GM12872 (cell line): ENCODE measurements around the gene GAK.

Experiments
- TF ChIP-seq, protein P1 (sequence below): IDR thresholded peaks from 3 replicates; pipeline ENCODE4 v1.5.1; 2011; ENCODE audit warnings: low read depth, mild to moderate bottlenecking, low read length, moderate library complexity; ENCODE audit not compliant: insufficient read depth

The GAK gene

DNA sequence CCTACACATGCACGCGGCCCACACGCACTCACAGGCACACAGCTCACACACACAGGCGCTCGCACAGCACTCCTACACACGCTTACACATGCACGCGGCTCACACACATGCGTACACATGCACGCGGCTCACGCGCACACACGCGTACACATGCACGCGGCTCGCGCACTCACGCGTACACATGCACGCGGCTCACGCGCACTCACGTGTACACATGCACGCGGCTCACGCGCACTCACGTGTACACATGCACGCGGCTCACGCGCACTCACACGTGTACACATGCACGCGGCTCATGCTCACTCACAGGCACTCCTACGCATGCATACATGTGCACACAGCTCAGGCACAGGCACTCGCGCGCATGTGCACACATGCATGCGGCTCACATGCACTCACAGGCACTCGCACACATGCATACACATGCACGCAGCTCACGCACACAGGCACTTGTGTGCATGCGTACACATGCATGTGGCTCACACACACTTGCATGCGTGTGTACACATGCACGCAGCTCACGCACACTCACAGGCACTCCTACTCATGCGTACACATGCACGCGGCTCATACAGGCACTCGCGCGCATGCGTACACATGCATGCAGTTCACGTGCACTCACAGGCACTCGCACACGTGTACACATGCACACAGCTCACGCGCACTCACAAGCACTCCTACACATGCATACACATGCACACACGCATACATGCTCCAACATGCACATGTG is 44.9 kb downstream of the GAK start:
- TF ChIP-seq, protein P1, sequence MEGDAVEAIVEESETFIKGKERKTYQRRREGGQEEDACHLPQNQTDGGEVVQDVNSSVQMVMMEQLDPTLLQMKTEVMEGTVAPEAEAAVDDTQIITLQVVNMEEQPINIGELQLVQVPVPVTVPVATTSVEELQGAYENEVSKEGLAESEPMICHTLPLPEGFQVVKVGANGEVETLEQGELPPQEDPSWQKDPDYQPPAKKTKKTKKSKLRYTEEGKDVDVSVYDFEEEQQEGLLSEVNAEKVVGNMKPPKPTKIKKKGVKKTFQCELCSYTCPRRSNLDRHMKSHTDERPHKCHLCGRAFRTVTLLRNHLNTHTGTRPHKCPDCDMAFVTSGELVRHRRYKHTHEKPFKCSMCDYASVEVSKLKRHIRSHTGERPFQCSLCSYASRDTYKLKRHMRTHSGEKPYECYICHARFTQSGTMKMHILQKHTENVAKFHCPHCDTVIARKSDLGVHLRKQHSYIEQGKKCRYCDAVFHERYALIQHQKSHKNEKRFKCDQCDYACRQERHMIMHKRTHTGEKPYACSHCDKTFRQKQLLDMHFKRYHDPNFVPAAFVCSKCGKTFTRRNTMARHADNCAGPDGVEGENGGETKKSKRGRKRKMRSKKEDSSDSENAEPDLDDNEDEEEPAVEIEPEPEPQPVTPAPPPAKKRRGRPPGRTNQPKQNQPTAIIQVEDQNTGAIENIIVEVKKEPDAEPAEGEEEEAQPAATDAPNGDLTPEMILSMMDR: no peak

DNA sequence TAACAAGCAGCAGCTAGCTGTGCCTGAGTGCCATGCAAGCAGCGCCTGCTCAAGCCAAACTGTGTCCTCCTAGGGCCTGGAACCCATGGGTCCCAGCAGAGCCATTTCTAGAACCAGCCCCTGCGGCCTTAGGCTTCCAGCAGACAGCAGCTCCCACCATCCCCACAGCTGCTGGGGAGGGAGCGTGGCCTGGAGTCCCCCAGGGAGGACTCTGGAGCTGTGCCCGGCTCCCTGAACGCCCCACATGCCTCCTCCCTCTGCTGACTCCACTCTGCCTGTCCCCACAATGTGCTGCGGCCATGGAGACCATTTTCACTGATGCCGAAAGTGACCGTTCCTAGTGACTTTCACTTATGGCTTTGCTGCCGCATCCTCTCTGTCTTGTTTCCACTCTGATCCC is 45.9 kb downstream of the GAK start:
- TF ChIP-seq, protein P1: no peak

DNA sequence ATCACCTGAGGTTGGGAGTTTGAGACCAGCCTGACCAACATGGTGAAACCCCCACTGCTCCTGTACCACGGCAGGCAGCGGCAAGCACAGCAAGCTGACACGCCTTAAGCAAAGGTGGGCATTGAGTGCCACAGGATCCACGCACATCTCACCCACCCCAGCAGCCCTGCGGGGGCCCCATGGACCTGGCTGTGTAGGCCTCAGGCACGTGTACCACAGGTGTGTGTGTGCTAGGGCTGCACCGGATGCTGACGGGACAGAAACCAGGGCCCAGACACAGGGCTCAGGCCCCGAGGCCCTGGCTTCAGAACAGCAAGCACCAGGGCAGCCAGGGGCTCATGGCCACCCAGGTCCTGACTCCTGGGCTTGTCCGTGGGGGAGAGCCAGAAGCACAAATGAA is 46.8 kb downstream of the GAK start:
- TF ChIP-seq, protein P1: no peak

DNA sequence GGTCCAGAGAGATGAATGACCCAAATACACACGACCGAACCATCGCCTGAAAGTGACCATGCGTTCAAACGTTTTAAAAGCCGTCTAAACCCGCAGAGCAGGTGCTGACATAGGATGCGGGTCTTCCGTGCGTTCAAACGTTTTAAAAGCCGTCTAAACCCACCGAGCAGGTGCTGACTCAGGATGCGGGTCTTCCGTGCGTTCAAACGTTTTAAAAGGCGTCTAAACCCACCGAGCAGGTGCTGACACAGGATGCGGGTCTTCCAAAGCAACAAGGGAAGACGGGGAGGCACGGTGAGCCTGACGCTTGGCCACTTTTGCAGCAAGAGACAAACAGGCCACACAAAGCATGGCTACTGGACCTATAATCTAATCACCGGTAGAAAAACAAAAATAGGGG is 47.2 kb downstream of the GAK start:
- TF ChIP-seq, protein P1: no peak

DNA sequence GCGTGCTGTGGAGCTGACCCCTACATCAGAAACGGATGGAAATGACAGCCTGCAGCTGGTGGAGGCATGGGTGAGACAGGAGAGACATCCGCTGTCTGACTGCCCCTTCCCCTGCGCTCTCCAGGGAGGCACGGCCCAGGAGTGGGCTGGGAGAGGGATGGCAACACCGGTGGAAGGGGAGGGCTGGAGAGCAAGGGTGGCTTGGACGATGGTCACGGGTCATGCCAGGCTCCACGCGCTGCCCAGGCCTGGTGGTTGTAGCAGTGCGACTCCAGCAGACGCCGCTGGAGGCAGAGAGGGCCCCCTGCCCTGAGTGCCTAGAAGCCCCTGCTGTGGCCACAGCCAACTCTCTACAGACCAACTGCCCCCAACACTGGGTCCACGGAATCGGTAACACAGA is 47.9 kb downstream of the GAK start:
- TF ChIP-seq, protein P1: no peak

DNA sequence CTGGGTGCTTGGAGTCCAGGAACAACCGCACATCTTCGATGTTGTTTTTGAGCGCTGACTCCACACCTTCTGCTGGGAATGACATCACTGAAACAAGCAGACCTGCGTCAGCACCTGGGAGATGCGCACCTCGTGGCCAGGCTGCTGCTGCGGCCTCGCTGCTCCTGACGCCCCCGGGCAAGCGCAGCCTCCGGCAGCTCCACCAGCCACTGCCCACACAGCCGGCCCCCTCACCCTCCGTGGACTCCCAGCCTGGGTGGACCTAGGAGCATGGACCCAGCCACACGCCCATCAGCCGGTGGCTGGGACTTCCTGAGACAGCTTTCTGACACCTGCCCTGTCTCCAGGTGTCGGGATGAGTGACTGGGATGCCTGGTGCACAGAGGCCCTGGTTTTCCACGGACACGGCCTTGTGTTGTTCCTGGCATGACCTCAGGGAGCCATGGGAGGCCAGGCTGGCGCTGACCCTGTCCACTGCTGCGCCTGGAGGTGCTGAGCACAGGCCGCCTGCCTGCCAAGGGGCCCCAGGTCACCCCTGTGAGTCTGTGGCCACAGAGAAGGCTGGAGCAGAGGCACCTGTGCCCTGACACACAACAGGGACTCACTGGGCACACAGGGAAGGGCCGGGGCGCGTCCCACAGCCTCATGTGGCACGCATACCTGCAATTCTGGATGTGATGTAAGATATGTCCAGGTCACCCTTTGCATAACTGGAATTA is 48.6 kb downstream of the GAK start:
- TF ChIP-seq, protein P1: no peak

DNA sequence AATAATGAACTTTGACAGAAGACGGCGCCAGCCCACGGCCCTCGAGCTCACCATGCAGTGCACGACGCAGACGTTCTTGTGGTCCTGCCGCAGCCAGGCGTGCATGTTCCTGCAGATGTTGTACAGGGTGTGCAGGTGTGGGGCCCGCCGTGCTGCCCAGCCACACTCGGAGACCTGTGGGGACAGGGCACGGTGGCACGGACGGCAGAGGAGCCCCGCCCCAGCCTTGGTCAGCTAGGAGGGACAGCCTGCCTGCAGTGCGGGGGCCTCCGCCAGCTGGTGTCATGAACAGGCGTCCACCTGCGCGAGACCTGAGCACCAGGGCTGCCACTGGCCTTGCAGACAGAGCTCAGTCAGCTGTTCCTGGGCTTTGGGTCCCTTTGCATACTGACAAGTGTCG is 49.5 kb downstream of the GAK start:
- TF ChIP-seq, protein P1: no peak
